Neural progenitor cell (in vitro differentiated cells): ENCODE results near the gene ZBED2.

Experiments used
- EZH2 ChIP-seq: fragments of 200-600 bp; sonication (generic); IDR thresholded peaks from 2 replicates; pipeline ENCODE4 v1.6.1; 2017; ENCODE audit warnings: antibody characterized with exemption, mild to moderate bottlenecking, moderate library complexity
- EZH2phosphoT487 ChIP-seq: fragments of 200-600 bp; sonication (generic); IDR thresholded peaks from 2 replicates; pipeline ENCODE4 v1.6.1; 2017; ENCODE audit warnings: antibody characterized with exemption
- TF ChIP-seq, protein P1 (sequence below): fragments of 200-600 bp; sonication (generic); IDR thresholded peaks from 2 replicates; pipeline ENCODE4 v1.5.1; 2017; ENCODE audit warnings: antibody characterized with exemption, mild to moderate bottlenecking

DNA sequence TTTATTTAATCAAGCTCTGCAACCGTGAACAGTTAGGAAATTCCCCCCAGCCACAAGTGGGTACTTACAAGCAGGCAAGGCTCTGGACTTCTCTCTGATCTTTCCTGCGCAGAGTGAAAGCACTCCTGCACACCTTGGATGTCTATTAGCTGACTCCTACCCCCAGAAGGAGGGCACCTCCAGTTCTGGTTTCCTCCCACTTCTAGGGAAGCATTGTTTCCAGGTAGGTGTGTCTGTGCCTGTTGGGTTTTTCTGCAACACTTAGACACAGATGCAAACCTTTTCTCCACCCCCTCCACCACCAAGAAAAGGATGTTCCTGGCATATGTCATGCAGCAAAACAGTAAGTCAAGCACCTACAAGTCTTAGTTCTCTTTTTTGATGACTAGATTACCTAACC, at the start of gene ZBED2:
- TF ChIP-seq, protein P1, sequence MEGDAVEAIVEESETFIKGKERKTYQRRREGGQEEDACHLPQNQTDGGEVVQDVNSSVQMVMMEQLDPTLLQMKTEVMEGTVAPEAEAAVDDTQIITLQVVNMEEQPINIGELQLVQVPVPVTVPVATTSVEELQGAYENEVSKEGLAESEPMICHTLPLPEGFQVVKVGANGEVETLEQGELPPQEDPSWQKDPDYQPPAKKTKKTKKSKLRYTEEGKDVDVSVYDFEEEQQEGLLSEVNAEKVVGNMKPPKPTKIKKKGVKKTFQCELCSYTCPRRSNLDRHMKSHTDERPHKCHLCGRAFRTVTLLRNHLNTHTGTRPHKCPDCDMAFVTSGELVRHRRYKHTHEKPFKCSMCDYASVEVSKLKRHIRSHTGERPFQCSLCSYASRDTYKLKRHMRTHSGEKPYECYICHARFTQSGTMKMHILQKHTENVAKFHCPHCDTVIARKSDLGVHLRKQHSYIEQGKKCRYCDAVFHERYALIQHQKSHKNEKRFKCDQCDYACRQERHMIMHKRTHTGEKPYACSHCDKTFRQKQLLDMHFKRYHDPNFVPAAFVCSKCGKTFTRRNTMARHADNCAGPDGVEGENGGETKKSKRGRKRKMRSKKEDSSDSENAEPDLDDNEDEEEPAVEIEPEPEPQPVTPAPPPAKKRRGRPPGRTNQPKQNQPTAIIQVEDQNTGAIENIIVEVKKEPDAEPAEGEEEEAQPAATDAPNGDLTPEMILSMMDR = no peak
- TF ChIP-seq EZH2 (no peak), EZH2phosphoT487 (no peak)
